CD4-positive, alpha-beta T cell treated with Interleukin-4 for 4 hours (primary cell): Measurements from ENCODE around the gene NCOR1.
"Not testable (repeated sequence)": the region's sequence is repeated elsewhere in the genome, so short reads cannot be mapped to it uniquely, and the experiment has no call there.

Experiments used
- DNase-seq: peaks from one replicate; pipeline ENCODE4 v3.0.0-alpha.2; 2020

The NCOR1 gene

GRCh38 chr17:16145319-16145890, 69.9 kb downstream of the NCOR1 start:
- DNase-seq: not testable (repeated sequence)

GRCh38 chr17:16141685-16142084, 73.6 kb downstream of the NCOR1 start:
- no peak for DNase-seq

GRCh38 chr17:16140854-16141253, 74.5 kb downstream of the NCOR1 start:
- no peak for DNase-seq

GRCh38 chr17:16135461-16135860, 79.9 kb downstream of the NCOR1 start:
- no peak for DNase-seq

- no peak for DNase-seq
Observed at GRCh38 chr17:16131593-16131992, 83.7 kb downstream of the NCOR1 start.

- no peak for DNase-seq
Observed at GRCh38 chr17:16129441-16130205, 85.7 kb downstream of the NCOR1 start.

- no peak for DNase-seq
Observed at GRCh38 chr17:16123531-16123930, 91.8 kb downstream of the NCOR1 start.

GRCh38 chr17:16122697-16123434, 92.5 kb downstream of the NCOR1 start:
- no peak for DNase-seq

GRCh38 chr17:16121915-16122314, 93.4 kb downstream of the NCOR1 start:
- DNase-seq: no peak

- DNase-seq: no peak
Observed at GRCh38 chr17:16120937-16121336, 94.4 kb downstream of the NCOR1 start.

- DNase-seq: no peak
Observed at GRCh38 chr17:16117149-16117548, 98.2 kb downstream of the NCOR1 start.

- DNase-seq: not testable (repeated sequence)
Observed at GRCh38 chr17:16115077-16115698, 100.1 kb downstream of the NCOR1 start.

GRCh38 chr17:16108871-16109270, 106.5 kb downstream of the NCOR1 start:
- DNase-seq: no peak

GRCh38 chr17:16108386-16108785, 106.9 kb downstream of the NCOR1 start:
- no peak for DNase-seq

GRCh38 chr17:16107165-16107770, 108.1 kb downstream of the NCOR1 start:
- no peak for DNase-seq

- no peak for DNase-seq
Observed at GRCh38 chr17:16106161-16106891, 109.0 kb downstream of the NCOR1 start.

GRCh38 chr17:16104189-16104588, 111.1 kb downstream of the NCOR1 start:
- DNase-seq: no peak

- no peak for DNase-seq
Observed at GRCh38 chr17:16101440-16101839, 113.9 kb downstream of the NCOR1 start.

GRCh38 chr17:16100737-16101400, 114.5 kb downstream of the NCOR1 start:
- no peak for DNase-seq

- DNase-seq: no peak
Observed at GRCh38 chr17:16091773-16092172, 123.6 kb downstream of the NCOR1 start.

- no peak for DNase-seq
Observed at GRCh38 chr17:16086957-16087356, 128.4 kb downstream of the NCOR1 start.
